Activated CD4-positive, alpha-beta T cell treated with anti-CD3 and anti-CD28 coated beads for 4 hours (primary cell): ENCODE results near the gene NPC2.

Experiments
- DNase-seq, 2 donors: peaks; one replicate each; pipeline ENCODE4 v3.0.0-alpha.2; 2020

The NPC2 gene

DNA sequence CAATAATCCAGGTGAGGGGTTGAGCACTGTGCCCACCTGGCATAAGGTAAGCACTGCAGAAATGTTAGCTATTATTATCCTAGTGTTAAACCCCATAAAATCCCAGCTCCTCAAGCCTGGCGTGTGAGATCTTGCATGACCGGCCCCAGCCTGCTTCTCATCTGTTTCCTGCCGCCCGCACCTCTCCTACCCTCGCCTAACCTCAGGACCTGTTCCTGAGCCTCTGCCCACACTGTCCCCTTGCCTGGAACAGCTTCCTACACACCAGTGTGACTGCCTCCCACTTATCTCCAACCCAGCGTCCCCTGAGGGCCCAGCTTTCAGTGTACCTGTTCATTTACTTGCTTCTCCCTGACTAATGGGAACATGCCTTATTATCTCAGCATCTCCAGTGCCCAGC lies 25.1 kb upstream of the NPC2 start:
- no peak for DNase-seq

DNA sequence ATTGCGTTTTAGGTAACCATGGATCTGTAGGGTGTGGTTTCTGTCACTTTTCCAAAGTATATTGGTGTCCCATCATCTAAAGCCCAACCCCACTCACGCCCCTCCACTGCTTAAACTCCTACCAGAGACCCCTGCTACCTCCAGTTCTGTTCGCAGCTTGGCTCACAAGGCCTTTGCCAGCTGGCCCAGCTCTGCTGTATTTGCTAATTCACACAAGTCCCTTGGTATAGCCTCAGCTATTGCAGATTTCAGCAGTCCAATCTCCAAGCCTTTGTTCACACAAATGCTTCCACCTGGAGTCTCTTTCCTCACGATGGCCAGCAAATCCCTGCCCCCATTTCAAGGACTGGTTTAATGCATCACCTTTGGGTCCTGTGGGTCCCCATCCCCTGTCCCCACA lies 24.6 kb upstream of the NPC2 start:
- no peak for DNase-seq

GRCh38 chr14:74516451-74517160 lies 23.5 kb upstream of the NPC2 start:
- DNase-seq, result no peak

- DNase-seq, result no peak
Measured at GRCh38 chr14:74515891-74516412, 22.8 kb upstream of the NPC2 start.

DNA sequence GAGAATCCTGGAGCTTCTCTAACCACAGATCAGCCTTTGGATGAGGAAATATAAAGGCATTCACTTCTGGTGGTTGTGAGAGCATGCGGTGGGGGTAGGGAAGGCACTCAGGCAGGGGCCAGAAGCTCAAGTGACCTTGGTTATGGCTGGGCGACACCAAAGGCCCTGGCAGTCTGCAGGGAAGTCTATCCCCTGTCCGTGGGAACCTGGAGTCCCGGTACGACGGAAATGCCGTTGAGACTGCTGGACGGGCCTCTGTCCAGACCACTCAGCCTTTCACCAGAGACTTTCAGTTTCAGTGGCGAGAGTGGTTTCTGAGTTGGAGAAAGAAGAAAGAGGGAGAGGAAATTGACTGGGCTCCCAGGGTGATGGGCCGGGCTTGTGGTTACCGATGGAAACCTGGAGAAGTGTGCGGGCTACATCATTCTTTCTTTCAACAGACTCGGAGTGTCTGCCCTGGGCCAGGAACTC lies 21.4 kb upstream of the NPC2 start:
- no peak for DNase-seq

- DNase-seq, result no peak
Measured at GRCh38 chr14:74511966-74512830, 19.1 kb upstream of the NPC2 start.

- DNase-seq, result no peak
Measured at GRCh38 chr14:74510959-74511409, 17.9 kb upstream of the NPC2 start.

DNA sequence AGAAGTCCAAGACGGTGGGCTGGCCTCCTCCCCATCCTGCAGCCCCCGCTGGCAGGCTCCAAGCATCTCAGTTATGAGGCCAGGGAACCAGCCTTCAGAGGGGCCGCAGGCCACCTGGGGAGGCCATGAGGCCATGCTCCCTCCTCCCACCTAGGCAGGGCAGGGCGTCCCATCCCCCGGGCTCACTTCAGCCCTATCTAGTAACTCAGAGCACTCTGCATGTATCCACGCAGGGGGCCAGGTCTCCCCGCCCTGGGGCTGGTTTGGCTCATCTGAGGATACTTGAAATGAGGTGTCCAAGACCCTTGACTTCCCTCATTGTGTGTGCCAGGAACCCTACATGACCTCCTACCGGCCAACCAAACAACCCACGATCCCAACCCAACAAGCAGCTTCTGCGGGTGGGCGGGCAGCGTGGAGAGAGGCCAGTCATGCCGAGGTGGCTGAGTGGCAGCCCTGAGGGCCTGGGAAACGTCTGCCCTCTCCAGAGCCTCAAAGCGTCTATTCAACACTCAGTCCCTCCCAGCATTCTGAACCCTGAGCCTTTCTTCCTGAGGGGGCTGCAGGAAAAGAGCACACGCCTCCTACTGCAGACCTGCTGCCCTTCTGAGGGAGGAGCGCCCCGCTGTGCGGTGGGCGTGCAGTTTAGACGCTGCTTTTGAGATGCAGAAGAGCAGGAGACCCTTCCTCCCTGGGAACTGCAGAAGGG lies 17.3 kb upstream of the NPC2 start:
- no peak for DNase-seq

- no peak for DNase-seq
Measured at GRCh38 chr14:74509587-74510222, 16.6 kb upstream of the NPC2 start.

DNA sequence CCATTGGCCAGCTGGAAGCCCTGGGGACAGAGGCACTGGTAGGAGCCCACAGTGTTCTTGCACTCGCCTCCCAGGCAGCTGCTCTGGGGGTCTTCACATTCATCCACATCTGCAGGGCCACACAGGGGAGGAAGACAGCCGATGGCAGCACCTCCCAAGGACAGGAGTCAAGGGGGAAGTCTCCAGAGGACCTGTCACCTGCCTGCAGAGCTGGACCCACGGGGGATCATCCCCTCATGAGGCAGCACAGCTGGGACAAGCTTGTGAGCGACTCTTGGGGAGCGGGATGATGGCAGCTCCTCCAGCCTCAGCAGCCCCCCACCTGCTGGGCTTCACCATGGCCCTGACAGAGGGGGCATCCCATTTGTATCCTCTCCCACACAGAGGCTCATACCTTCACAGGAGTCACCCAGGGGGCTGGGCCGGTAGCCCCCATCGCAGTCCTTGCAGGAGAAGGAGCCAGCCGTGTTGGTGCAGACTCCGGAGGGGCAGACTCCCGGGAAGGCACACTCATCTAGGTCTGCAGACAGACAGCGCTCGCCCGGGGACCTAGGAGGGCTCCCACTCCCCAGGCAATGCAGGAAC lies 15.8 kb upstream of the NPC2 start:
- DNase-seq, result no peak

DNA sequence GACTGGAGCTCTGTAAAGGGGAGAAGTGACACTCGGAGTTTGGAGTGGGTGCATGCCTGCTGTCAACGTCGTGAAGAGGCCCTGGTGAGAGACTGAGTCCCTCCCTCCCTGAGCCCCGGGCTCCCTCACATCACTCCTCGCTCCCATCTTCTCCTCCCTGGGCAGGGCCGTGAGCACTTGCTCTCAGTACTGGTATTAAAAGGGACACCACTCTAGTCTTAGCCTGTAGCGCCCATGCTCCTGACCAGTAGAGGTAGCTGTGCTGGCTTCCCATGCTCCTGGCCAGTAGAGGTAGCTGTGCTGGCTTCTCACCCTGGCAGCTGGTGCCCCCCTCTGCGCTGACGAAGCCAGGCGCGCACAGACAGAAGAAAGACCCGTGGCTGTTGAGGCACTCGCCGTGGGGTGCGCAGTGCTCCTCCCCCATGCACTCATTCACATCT lies 15.2 kb upstream of the NPC2 start:
- DNase-seq, result no peak

DNA sequence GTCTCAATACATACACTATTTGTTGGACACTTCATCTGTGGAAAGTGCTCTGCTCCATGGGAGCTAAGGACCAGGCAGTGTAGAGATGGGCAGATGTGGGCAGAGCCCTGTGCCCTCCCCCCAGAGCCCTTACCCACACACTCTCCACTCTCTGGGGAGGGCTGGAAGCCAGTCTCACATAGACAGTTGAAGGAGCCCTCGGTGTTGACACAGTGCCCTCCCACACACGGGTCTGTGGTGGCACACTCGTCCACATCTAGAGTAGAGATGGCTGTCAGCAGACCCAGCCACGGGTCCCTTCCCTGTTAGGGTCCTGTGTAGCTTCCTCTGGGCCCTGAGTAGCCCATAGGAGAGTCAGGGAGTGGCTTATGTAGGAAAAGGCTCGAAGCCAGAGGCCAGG lies 14.7 kb upstream of the NPC2 start:
- DNase-seq, result no peak

DNA sequence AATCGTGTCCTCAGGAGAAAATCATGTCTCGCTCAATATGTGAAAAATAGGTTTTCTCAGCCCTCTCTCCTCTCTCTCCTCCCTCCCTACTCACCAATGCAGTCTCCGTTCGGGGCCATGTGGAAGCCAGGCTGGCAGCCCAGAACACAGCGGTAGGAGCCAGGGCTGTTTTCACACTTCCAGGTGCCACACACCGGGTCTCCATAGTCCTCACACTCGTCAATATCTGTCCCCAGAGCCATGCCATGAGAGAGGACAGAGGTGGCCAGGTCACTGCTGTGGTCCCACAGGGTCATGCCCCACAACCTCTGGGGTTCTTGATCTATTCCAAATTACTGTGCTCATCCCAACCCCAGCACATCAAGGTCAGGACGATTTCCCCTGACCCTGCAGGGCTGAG lies 14.0 kb upstream of the NPC2 start:
- DNase-seq, result no peak

DNA sequence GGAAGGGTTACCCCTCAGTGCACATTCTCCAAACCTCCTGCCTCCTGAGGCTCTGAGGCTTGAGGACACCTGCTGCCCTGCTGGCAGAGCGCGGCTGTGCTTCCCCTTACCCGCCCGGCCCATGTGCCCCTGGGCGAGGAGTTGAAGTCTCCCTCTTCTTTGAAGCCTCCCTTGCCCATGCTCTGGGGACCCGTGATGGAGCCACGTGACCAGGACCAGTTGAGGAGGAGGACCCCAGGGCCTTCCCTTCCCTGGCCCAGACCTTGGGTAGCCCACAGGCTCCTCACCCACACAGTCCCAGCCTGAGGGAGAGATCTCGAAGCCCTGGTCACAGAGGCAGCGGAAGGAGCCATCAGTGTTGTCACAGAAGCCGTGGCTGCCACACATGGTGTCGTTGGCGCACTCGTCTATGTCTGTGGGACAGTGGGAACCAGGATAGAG lies 13.3 kb upstream of the NPC2 start:
- DNase-seq, result no peak

DNA sequence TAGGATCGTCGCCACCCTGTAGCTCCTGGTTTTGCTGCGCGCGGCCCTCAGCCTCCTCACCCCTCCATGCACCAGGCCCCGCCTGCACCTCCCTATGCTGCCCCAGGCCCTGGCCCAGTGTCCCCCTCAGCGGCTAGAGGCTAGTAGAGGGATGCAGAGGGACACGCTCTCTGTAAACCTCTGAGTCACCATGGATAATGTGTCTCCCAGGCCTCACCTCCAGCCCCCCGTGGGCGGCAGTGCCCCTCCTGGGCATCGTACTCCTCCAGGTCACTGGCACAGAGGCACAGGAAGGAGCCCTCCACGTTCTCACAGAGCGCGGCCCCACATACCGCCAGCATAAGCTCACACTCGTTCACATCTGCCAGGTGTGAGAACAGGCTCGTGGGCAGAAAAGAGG lies 12.7 kb upstream of the NPC2 start:
- no peak for DNase-seq

DNA sequence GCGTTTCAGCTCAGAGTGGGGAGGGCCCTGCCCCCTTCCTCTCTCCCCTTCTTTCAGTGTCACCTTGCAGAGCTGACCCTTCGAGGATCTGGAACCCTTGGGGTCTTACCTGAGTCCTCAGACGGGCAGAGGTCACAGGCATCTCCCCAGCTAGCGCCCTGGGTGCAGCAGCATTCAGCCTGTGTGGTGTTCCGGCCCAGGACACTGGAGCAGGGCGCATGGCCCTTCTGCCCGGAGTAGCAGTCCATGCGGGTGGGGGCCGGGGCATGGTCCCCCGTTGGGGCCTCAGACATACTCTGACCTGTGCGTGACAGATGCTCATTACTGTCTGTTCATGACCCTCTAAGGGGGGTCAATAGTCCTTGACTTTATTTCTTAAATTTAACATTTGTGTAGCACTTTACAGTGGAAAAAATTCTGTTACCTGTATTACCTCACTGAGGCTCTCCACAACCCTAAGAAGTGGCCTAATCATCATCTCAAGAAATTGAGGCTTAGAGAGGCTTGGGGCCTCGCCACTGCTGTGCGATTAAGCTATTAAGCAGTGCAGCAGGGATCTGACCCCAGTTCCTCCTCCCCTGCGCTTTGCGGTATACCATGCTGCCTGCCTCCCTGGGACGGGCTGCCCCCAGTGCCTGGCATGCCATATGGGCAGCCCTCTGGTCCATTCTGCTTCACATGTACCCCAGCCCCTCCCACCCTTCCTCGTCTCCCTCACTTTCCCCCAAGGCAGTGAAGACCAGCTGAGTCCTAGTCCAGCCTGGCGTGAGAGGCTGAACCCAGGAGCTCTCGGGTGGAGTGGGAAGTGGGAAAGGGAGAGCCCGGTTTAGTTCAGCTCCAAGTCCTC lies 12.0 kb upstream of the NPC2 start:
- no peak for DNase-seq

DNA sequence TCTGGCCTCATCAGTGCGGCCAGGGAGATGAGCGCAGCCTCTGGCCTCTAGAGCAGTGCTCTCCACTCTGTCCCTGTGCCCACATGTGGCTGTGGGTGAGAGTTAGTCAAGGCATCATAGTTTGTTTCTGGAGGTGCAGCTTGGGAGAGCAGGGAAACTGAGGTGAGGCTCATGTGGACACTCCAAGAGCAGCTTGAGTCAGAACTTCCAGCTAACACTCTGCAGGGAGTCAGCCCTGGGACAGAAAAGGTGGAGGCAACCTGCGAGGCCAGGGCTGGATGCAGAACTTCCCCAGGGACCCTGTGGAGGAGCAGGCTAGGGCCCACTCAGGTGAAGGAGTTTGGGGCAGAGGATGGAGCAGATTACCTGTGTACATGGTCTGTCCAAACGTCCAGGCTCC lies 11.3 kb upstream of the NPC2 start:
- no peak for DNase-seq

- no peak for DNase-seq
Measured at GRCh38 chr14:74503938-74504335, 10.8 kb upstream of the NPC2 start.

DNA sequence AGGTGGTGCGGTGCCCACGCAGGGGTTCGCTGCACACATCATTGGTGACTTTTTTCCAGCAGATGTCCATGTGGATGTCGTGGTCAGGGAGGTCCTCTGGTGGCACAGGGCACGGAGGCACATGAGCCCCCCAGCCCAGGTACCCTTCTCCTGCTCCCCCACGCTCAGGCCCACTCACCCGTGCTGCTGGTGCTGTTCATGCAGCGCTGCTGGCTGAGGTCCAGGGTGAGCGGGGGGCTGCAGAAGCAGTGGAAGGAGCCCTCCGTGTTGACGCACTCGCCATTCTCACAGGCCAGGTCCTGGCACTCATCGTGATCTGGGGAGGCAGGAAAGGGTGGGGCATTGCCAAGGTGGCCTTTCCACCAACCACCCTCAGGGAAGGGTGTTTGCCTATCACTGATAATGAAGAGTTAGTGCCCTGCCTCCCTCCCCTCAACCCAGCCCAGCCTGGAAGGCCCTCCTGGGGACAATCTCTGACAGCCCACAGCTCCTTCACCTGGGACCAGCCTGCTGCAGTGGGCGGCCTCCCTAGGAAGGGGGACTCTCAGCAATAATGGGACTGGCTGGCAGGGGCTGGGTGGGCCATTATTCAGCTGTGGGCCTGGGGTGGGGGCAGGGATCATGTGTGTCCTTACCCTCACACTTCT lies 10.3 kb upstream of the NPC2 start:
- DNase-seq, result no peak

DNA sequence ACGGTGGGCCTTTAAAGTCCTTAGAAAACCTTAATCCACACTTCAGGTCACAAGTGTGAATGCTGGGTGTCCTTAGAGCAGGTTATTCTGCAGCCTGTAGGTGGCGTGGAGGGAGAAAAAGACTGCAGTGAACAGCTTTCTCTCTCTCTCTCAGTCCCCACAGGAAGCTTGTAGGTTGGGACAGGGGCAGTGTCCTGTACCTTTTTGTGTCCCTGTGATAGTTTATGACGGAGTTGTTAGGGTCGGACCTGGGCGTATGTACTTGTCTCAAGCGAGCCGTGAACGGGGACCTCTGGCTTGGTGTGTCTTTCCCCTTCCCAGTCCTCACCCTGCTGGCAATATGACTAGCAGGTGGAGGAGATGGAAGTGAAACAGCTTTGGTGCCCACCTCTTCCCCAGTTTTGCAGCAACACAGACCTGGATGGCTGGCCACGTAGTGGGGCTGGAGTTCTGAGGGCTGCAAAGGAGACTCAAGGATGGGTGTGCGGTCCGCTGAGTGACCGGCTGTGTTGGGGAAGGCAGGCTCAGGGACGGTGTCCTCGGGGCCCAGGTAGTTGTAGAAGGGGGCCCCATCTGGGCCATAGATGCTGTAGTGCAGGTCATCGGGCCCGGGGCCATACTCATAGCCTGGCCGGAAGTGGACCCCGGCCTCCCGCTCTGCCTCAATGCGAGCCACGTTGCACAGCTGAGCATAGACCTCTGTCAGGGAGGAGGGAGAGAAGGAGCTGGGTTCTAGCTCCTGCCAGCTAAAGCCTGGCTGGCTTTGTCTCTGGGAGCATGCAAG lies 9.3 kb upstream of the NPC2 start:
- no peak for DNase-seq
